Measurements from ENCODE around the gene GRIK4.

Gene GRIK4

GRCh38 chr11:120511820-120512738 lies 531 bp downstream of the GRIK4 start:
- Histone ChIP-seq H3K27ac (ENCODE audit: low read depth, low read length, poor library complexity, severe bottlenecking) (no peak overlapping the region), H3K9me2 (ENCODE audit: low read depth, low read length) (no peaks in the 10 kb centered on the region), H3K4me2 (ENCODE audit: low read length) (no peak overlapping the region), H4K20me1 (ENCODE audit: insufficient read depth, low read length) (no peaks in the 10 kb centered on the region), H3K36me3 (ENCODE audit: insufficient read depth, low read length) (no peaks in the 10 kb centered on the region), H3K9ac (ENCODE audit: low read length) (no peak overlapping the region), H3K79me2 (ENCODE audit: insufficient read depth, low read length) (no peaks in the 10 kb centered on the region), H3K27me3 (ENCODE audit: insufficient read depth, low read length) (no peaks in the 10 kb centered on the region), H3K4me1 (ENCODE audit: insufficient read depth, low read length, severe bottlenecking) (no peaks in the 10 kb centered on the region), H3K9me3 (ENCODE audit: low read length) (no peaks in the 10 kb centered on the region), H3F3A (ENCODE audit: insufficient read depth, low read length) (no peaks in the 10 kb centered on the region), H3K4me3 (ENCODE audit: low read depth, low read length, poor library complexity, severe bottlenecking) (no peak overlapping the region), H2AFZ (ENCODE audit: low read length) (no peak overlapping the region)
- TF ChIP-seq EZH2 (IDR thresholded peaks at IDR 0.05; ENCODE audit: borderline replicate concordance, low read length): no peak
- TF ChIP-seq, protein P1, sequence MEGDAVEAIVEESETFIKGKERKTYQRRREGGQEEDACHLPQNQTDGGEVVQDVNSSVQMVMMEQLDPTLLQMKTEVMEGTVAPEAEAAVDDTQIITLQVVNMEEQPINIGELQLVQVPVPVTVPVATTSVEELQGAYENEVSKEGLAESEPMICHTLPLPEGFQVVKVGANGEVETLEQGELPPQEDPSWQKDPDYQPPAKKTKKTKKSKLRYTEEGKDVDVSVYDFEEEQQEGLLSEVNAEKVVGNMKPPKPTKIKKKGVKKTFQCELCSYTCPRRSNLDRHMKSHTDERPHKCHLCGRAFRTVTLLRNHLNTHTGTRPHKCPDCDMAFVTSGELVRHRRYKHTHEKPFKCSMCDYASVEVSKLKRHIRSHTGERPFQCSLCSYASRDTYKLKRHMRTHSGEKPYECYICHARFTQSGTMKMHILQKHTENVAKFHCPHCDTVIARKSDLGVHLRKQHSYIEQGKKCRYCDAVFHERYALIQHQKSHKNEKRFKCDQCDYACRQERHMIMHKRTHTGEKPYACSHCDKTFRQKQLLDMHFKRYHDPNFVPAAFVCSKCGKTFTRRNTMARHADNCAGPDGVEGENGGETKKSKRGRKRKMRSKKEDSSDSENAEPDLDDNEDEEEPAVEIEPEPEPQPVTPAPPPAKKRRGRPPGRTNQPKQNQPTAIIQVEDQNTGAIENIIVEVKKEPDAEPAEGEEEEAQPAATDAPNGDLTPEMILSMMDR (IDR thresholded peaks at IDR 0.05; ENCODE audit: low read length): no peak

DNA sequence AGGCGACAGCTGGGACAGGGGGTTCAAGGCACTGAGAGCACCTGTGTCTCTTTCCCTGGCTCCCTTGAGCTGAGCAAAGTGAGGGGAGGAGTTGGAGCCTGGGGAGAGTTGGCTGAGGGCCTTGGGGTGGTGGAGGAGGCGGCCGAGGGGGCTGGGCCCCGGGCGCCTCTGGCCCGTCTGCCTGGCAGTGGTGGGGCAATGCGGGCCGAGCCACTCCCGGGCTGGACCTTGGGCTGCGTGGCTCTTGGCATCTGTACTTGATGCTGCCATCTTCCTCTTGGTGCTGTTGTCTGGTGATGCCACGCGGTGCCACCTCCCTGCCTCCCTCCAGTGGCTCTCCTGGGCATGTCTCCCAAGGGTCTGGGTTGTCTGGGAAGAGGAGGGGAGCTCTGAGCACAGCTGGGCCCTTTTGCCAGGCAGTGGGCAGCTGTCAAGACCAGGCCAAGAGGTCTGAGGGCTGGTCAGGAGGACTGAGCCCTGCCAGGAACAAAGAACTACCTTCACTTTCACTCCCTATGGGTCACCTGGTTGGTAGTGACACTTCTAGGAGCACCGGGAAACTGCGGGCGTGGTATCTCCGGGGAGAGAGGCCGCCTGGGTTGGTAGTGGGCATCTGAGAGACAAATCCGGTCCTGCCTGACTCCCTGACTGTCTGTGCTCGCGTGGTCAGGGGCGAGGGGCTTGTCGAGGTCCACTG lies 1.3 kb downstream of the GRIK4 start:
- Histone ChIP-seq H3K9me2 (ENCODE audit: low read depth, low read length) (no peaks in the 10 kb centered on the region), H4K20me1 (ENCODE audit: insufficient read depth, low read length) (no peaks in the 10 kb centered on the region), H3K9me3 (ENCODE audit: low read length) (no peaks in the 10 kb centered on the region), H3K79me2 (ENCODE audit: insufficient read depth, low read length) (no peaks in the 10 kb centered on the region), H3K4me3 (ENCODE audit: low read depth, low read length, poor library complexity, severe bottlenecking) (no peak overlapping the region), H3K27ac (ENCODE audit: low read depth, low read length, poor library complexity, severe bottlenecking) (no peak overlapping the region), H2AFZ (ENCODE audit: low read length) (no peak overlapping the region), H3K36me3 (ENCODE audit: insufficient read depth, low read length) (no peaks in the 10 kb centered on the region), H3K9ac (ENCODE audit: low read length) (no peak overlapping the region), H3K4me1 (ENCODE audit: insufficient read depth, low read length, severe bottlenecking) (no peaks in the 10 kb centered on the region), H3K4me2 (ENCODE audit: low read length) (no peak overlapping the region), H3K27me3 (ENCODE audit: insufficient read depth, low read length) (no peaks in the 10 kb centered on the region), H3F3A (ENCODE audit: insufficient read depth, low read length) (no peaks in the 10 kb centered on the region)
- TF ChIP-seq, protein P1 (IDR thresholded peaks at IDR 0.05; ENCODE audit: low read length): no peak
- no peak for TF ChIP-seq EZH2 (IDR thresholded peaks at IDR 0.05; ENCODE audit: borderline replicate concordance, low read length)

- Histone ChIP-seq H3F3A (ENCODE audit: insufficient read depth, low read length) (no peaks in the 10 kb centered on the region), H3K79me2 (ENCODE audit: insufficient read depth, low read length) (no peaks in the 10 kb centered on the region), H3K27me3 (ENCODE audit: insufficient read depth, low read length) (no peaks in the 10 kb centered on the region), H3K9me3 (ENCODE audit: low read length) (no peaks in the 10 kb centered on the region), H3K4me1 (ENCODE audit: insufficient read depth, low read length, severe bottlenecking) (no peaks in the 10 kb centered on the region), H3K36me3 (ENCODE audit: insufficient read depth, low read length) (no peaks in the 10 kb centered on the region), H4K20me1 (ENCODE audit: insufficient read depth, low read length) (no peaks in the 10 kb centered on the region), H3K4me2 (ENCODE audit: low read length) (no peak overlapping the region), H3K4me3 (ENCODE audit: low read depth, low read length, poor library complexity, severe bottlenecking) (no peak overlapping the region), H2AFZ (ENCODE audit: low read length) (no peak overlapping the region), H3K27ac (ENCODE audit: low read depth, low read length, poor library complexity, severe bottlenecking) (no peak overlapping the region), H3K9ac (ENCODE audit: low read length) (no peak overlapping the region), H3K9me2 (ENCODE audit: low read depth, low read length) (no peaks in the 10 kb centered on the region)
- TF ChIP-seq, protein P1 (IDR thresholded peaks at IDR 0.05; ENCODE audit: low read length): no peak
- TF ChIP-seq EZH2 (IDR thresholded peaks at IDR 0.05; ENCODE audit: borderline replicate concordance, low read length): no peak
These were observed 2.1 kb downstream of the GRIK4 start for GRCh38 chr11:120513436-120514315.

All from OCI-LY1 (cell line).